IMR-90 (cell line): ENCODE measurements around the gene MPPED1. TPM values are rescaled to one million over a fixed set of nuclear protein-coding genes. Genes with fewer than 3 reads are reported as not detected.

Experiments
- ATAC-seq: fragments of 200-7000 bp; cut with Tn5 transposase; 2 replicates; pipeline ENCODE4 v1.9.1; 2020; ENCODE audit warnings: low read depth, mild to moderate bottlenecking, moderate library complexity
- BruUV-seq: library from RNA; stranded (reverse); fragments of 400-500 nt; replicated peaks from 2 replicates; lab custom pipeline; 2021; lab: Mats Ljungman, UMichigan
- CTCF ChIA-PET: fragments of 300-600 bp; formaldehyde crosslinking; extraction: SDS; loops from one replicate; lab custom pipeline; 2021; ENCODE audit warnings: antibody characterized with exemption; lab: Yijun Ruan, JAX
- POLR2A ChIA-PET: fragments of 300-600 bp; sonication (Branson Sonifier 250); formaldehyde crosslinking; loops from one replicate; lab custom pipeline; 2022; ENCODE audit warnings: antibody characterized with exemption; ENCODE audit not compliant: unreplicated experiment; lab: Charles Lee
- DNase-seq: peaks from one replicate; pipeline ENCODE4 v3.0.0; 2013
- H2AFZ ChIP-seq: replicated peaks from 2 replicates; pipeline ENCODE3; 2013; ENCODE audit warnings: low read length, mild to moderate bottlenecking; ENCODE audit not compliant: poor library complexity
- H2AK5ac ChIP-seq: 2 replicates; pipeline ENCODE4 v1.6.1; 2013; ENCODE audit warnings: low read depth, low read length, inconsistent platforms
- H2AK9ac ChIP-seq: replicated peaks from 2 replicates; pipeline ENCODE3; 2013; ENCODE audit warnings: mild to moderate bottlenecking, low read depth, low read length, moderate library complexity; ENCODE audit not compliant: poor library complexity
- H2BK120ac ChIP-seq: 2 replicates; pipeline ENCODE4 v1.6.1; 2013; ENCODE audit warnings: low read depth, low read length, inconsistent platforms
- H2BK15ac ChIP-seq: 3 replicates; pipeline ENCODE4 v1.6.1; 2013; ENCODE audit warnings: low read depth, low read length, inconsistent platforms
- H2BK20ac ChIP-seq: 2 replicates; pipeline ENCODE4 v1.6.1; 2013; ENCODE audit warnings: low read depth, mild to moderate bottlenecking, inconsistent platforms, low read length, moderate library complexity
- H2BK5ac ChIP-seq: 2 replicates; pipeline ENCODE4 v1.6.1; 2013; ENCODE audit warnings: mild to moderate bottlenecking, low read depth, low read length, inconsistent platforms; ENCODE audit not compliant: poor library complexity, severe bottlenecking
- H3K14ac ChIP-seq: replicated peaks from 2 replicates; pipeline ENCODE4 v1.6.1; 2013; ENCODE audit warnings: low read depth, low read length, inconsistent platforms
- H3K18ac ChIP-seq: 2 replicates; pipeline ENCODE4 v1.6.1; 2013; ENCODE audit warnings: low read depth, low read length, control low read depth
- H3K23ac ChIP-seq: 2 replicates; pipeline ENCODE4 v1.6.1; 2013; ENCODE audit warnings: low read depth, low read length, inconsistent platforms
- H3K27ac ChIP-seq: 2 replicates; pipeline ENCODE4 v1.5.1; 2013; ENCODE audit warnings: mild to moderate bottlenecking, control low read depth, low read length; ENCODE audit not compliant: insufficient read depth
- H3K27me3 ChIP-seq: 2 replicates; pipeline ENCODE4 v1.6.1; 2013; ENCODE audit warnings: low read length; ENCODE audit not compliant: control insufficient read depth, insufficient read depth
- H3K36me3 ChIP-seq: 2 replicates; pipeline ENCODE4 v1.6.1; 2013; ENCODE audit warnings: low read length, mixed read lengths; ENCODE audit not compliant: control insufficient read depth, insufficient read depth
- H3K4ac ChIP-seq: 2 replicates; pipeline ENCODE4 v1.6.1; 2013; ENCODE audit warnings: low read depth, low read length, inconsistent platforms
- H3K4me1 ChIP-seq: 2 replicates; pipeline ENCODE4 v1.6.1; 2013; ENCODE audit warnings: low read length, mixed read lengths; ENCODE audit not compliant: control insufficient read depth, insufficient read depth
- H3K4me2 ChIP-seq: 2 replicates; pipeline ENCODE4 v1.6.1; 2013; ENCODE audit warnings: low read depth, mild to moderate bottlenecking, control low read depth, low read length, moderate library complexity
- H3K4me3 ChIP-seq: 2 replicates; pipeline ENCODE4 v1.5.1; 2013; ENCODE audit warnings: low read depth, mild to moderate bottlenecking, control low read depth, low read length, moderate library complexity; ENCODE audit not compliant: insufficient read depth
- H3K56ac ChIP-seq: 2 replicates; pipeline ENCODE4 v1.6.1; 2013; ENCODE audit warnings: low read length, inconsistent platforms; ENCODE audit not compliant: insufficient read depth; ENCODE audit errors: extremely low read depth
- H3K79me1 ChIP-seq, 2 experiments: 2 replicates each; pipeline ENCODE4 v1.6.1; 2013; ENCODE audit warnings: low read length in 2 of 2, inconsistent platforms in 1 of 2, low read depth in 1 of 2
- H3K9ac ChIP-seq: 2 replicates; pipeline ENCODE4 v1.6.1; 2013; ENCODE audit warnings: low read depth, low read length, control low read depth
- H3K9me1 ChIP-seq: 2 replicates; pipeline ENCODE4 v1.6.1; 2013; ENCODE audit warnings: low read length, inconsistent platforms; ENCODE audit not compliant: insufficient read depth
- H3K9me3 ChIP-seq: 2 replicates; pipeline ENCODE4 v1.6.1; 2013; ENCODE audit warnings: low read length; ENCODE audit not compliant: control insufficient read depth, insufficient read depth
- H4K20me1 ChIP-seq: 2 replicates; pipeline ENCODE4 v1.6.1; 2013; ENCODE audit warnings: low read length, inconsistent platforms; ENCODE audit not compliant: insufficient read depth
- H4K5ac ChIP-seq: 2 replicates; pipeline ENCODE4 v1.6.1; 2013; ENCODE audit warnings: mild to moderate bottlenecking, low read depth, low read length, control low read depth
- H4K8ac ChIP-seq, 2 experiments: 2 replicates each; pipeline ENCODE4 v1.6.1; 2013; ENCODE audit warnings: low read depth in 2 of 2, low read length in 2 of 2, control low read depth in 1 of 2, inconsistent platforms in 1 of 2
- H4K91ac ChIP-seq: 2 replicates; pipeline ENCODE4 v1.6.1; 2013; ENCODE audit warnings: low read depth, low read length, inconsistent platforms; ENCODE audit not compliant: insufficient read depth
- FOS ChIP-seq: fragments of 150-350 bp; IDR thresholded peaks from 2 replicates; pipeline ENCODE4 v1.6.1; 2016; ENCODE audit warnings: low read depth, low read length
- MAZ ChIP-seq: IDR thresholded peaks from 2 replicates; pipeline ENCODE4 v1.6.1; 2012; ENCODE audit warnings: low read depth, mild to moderate bottlenecking, low read length, improper control_type of control experiment, moderate library complexity, borderline replicate concordance
- RAD21 ChIP-seq: IDR thresholded peaks from 2 replicates; pipeline ENCODE4 v1.6.1; 2012; ENCODE audit warnings: low read length, improper control_type of control experiment
- WGBS, 2 experiments: methylation state at CpG; one replicate each; pipeline versions ENCODE4 v1.1.5 to v1.1.7; 2013; ENCODE audit warnings: missing lambda C conversion rate in 2 of 2; ENCODE audit not compliant: insufficient read length in 1 of 2; ENCODE audit errors: extremely low coverage in 2 of 2; 5-methylcytosine and 5-hydroxymethylcytosine counted together
- dilution Hi-C: fragments of 300-500 bp; cut with HindIII; formaldehyde crosslinking; loops from one replicate; pipeline ENCODE4 v1.14.3; 2018; ENCODE audit warnings: low sequenced_read_pairs; ENCODE audit not compliant: unreplicated experiment
- in situ Hi-C: fragments of 300-500 bp; cut with MboI; formaldehyde crosslinking; loops from 3 replicates; pipeline ENCODE4 v1.14.3; 2019; ENCODE audit warnings: low sequenced_read_pairs, inconsistent platforms, mixed read lengths
- intact Hi-C: fragments of 100-400 bp; cut with micrococcal nuclease; formaldehyde crosslinking; loops from 2 replicates; pipeline ENCODE4 v1.10.0; 2022
- polyA plus RNA-seq, 3 experiments: library from polyadenylated mRNA; depleted of rRNA; stranded (reverse); fragments of >200 nt; gene quantifications; 2 replicates each; pipeline ENCODE4 v1.2.3, GENCODE V29; 2012; ENCODE audit warnings: low replicate concordance in 1 of 3
- total RNA-seq: library from RNA; depleted of rRNA; stranded (reverse); fragments of >200 nt; gene quantifications from 2 replicates; pipeline ENCODE4 v1.2.3, GENCODE V29; 2012
- TF ChIP-seq, protein P1 (sequence below): fragments of 150-350 bp; IDR thresholded peaks from 2 replicates; pipeline ENCODE4 v1.6.1; 2017; ENCODE audit warnings: mild to moderate bottlenecking, antibody characterized with exemption, low read length, low read depth
- TF ChIP-seq, protein P2 (sequence below): fragments of 150-350 bp; IDR thresholded peaks from 2 replicates; pipeline ENCODE4 v1.6.1; 2016; ENCODE audit warnings: low read depth, mild to moderate bottlenecking, low read length, moderate library complexity, borderline replicate concordance

MPPED1 gene
- total and polyA plus RNA-seq, 2 of the 4 experiments (the other 2 are of a cell fraction): not detected

DNA sequence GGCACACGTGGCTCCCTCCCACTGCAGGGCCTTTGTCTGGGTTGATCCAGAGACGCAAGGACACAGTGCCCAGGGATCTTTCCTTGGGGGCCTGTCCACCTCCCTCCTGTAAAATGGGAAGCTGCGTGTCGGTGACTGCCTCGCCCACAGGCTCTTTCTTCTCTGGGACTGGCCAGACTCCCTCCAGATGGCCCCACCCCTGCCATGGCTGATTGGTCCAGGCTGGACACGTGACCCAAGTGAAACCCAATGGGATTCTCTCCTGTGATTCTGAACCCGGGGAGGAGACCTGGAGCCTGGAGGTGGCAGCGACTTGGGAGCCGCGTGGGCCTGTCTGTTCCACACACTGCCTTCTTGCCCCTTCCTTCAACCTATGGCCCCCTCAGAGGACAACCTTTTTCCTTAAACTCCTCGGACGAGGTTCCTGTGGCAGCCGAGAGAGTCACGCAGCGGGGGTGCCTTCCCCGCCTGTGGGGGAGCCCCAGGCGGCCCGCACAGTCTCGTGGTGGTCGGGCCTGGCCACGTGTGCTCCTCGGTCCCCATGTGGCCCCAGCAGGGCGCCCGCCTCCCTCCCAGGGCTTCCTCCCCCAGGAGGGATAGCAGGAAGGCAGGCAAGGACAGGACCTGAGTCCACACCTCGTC, 12.4 kb upstream of the MPPED1 start:
- no peak overlapping the region for H2BK20ac ChIP-seq
- H3K9me3 ChIP-seq: no peaks in the 10 kb centered on the region
- DNase-seq (no peak), ATAC-seq (no peak)
- H3K4ac ChIP-seq: no peak overlapping the region
- no peak for TF ChIP-seq MAZ
- TF ChIP-seq FOS: no peak
- TF ChIP-seq, protein P1, sequence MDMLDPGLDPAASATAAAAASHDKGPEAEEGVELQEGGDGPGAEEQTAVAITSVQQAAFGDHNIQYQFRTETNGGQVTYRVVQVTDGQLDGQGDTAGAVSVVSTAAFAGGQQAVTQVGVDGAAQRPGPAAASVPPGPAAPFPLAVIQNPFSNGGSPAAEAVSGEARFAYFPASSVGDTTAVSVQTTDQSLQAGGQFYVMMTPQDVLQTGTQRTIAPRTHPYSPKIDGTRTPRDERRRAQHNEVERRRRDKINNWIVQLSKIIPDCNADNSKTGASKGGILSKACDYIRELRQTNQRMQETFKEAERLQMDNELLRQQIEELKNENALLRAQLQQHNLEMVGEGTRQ: peak; percentile 59
- no peak for TF ChIP-seq RAD21
- TF ChIP-seq, protein P2, sequence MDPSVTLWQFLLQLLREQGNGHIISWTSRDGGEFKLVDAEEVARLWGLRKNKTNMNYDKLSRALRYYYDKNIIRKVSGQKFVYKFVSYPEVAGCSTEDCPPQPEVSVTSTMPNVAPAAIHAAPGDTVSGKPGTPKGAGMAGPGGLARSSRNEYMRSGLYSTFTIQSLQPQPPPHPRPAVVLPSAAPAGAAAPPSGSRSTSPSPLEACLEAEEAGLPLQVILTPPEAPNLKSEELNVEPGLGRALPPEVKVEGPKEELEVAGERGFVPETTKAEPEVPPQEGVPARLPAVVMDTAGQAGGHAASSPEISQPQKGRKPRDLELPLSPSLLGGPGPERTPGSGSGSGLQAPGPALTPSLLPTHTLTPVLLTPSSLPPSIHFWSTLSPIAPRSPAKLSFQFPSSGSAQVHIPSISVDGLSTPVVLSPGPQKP: no peak
- no peaks in the 10 kb centered on the region for H3K9me1 ChIP-seq
- no peaks in the 10 kb centered on the region for H3K79me1 ChIP-seq
- ChIA-PET CTCF (no interaction called here), POLR2A (no interaction called here)
- H3K36me3 ChIP-seq: no peaks in the 10 kb centered on the region
- in situ Hi-C loops: loop anchor here (25.0 kb wide), 1 partner anchor 1238 kb away; no protein-coding TSS in a partner anchor
- 71% methylated on average over 13 of the region's 25 CpGs; no CpG with 5 or more reads in 1 of the 2 experiments for WGBS, 2 experiments
- peaks cover 7% of the 10 kb centered on the region; the same call in 1 of the 2 replicates for H3K27me3 ChIP-seq
- H3K14ac ChIP-seq: no peak overlapping the region
- H3K9ac ChIP-seq: no peak overlapping the region
- no peak overlapping the region for H3K4me3 ChIP-seq
- no TSS peak for BruUV-seq
- no peak overlapping the region for H2AFZ ChIP-seq
- H2AK5ac ChIP-seq: no peak overlapping the region
- no peak overlapping the region for H3K4me2 ChIP-seq
- no peak overlapping the region for H3K23ac ChIP-seq
- H2AK9ac ChIP-seq: no peak overlapping the region
- H4K5ac ChIP-seq: no peak overlapping the region
- no peaks in the 10 kb centered on the region for H3K4me1 ChIP-seq
- H2BK15ac ChIP-seq: no peak overlapping the region
- no peaks in the 10 kb centered on the region for H4K20me1 ChIP-seq
- H3K56ac ChIP-seq: no peak overlapping the region
- no peak overlapping the region for H2BK5ac ChIP-seq
- intact Hi-C loops: no loop called here
- dilution Hi-C loops: no loop called here
- no peak overlapping the region for H3K18ac ChIP-seq
- no peak overlapping the region for H2BK120ac ChIP-seq
- no peak overlapping the region for H3K27ac ChIP-seq
- no peak overlapping the region for H4K91ac ChIP-seq
- no peak overlapping the region for H4K8ac ChIP-seq
